ENCODE results near the gene ARHGAP6.
"Not testable (repeated sequence)": the region's sequence is repeated elsewhere in the genome, so short reads cannot be mapped to it uniquely, and the experiment has no call there.

Gene ARHGAP6

DNA sequence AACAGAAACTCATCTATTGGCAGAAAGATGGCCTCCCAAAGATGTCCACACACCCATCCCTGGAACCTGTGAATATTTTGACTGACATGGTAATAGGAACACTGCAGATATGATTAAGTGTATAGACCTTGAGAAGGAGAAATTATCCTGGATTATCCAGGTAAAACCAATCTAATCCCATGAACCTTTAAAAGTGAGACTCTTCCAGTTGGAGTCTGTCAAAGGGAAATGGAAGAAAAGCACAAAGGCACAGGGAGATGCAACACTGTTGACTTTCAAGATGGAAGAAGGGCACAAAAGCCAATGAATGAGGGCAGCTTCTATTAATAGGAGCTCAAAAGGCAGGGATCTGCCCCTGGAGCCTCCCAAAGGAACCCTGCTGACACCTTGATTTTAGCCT is 289.6 kb downstream of the ARHGAP6 start:
- Histone ChIP-seq H3K4me1 (ENCODE audit: insufficient read depth, low read length) (peaks cover 10% of the 10 kb centered on the region), H3K27me3 (ENCODE audit: control insufficient read depth in 1 of 2, insufficient read depth in 2 of 2, low read length in 2 of 2) (no peaks in the 10 kb centered on the region), H3K4me3 (ENCODE audit: low read depth in 1 of 2, low read length in 2 of 2) (no peak overlapping the region), H3K36me3 (ENCODE audit: insufficient read depth, low read length) (no peaks in the 10 kb centered on the region), H3K9ac (ENCODE audit: low read length) (no peak overlapping the region), H3K27ac (ENCODE audit: low read depth, low read length) (no peak overlapping the region), H3K9me3 (ENCODE audit: low read length) (no peaks in the 10 kb centered on the region)

DNA sequence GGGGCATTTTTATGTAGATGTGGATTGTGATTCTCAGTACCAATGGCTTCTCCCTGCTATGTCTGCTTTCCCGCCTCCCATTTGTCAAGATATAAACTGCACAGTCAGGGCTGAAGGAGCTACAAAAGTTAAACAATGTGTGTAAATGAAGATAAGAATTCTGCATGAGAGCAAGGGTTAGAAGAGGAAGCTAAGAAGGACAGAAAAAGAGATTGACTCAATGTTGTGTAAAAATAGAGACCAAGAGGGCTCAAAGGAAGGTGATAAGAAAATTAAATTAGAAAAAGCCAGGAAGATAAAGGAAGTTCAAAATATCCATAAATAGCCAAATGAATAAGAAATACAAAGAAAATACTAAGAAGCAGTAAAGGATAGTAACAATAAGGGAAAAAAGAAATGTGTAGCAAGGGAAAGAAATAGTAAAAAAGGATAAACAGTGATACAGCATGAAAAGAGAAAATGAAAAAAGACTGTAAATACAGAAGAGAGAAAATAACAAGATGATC is 290.1 kb downstream of the ARHGAP6 start:
- Histone ChIP-seq H3K27ac (ENCODE audit: low read depth, low read length) (no peak overlapping the region), H3K9ac (ENCODE audit: low read length) (no peak overlapping the region), H3K4me1 (ENCODE audit: insufficient read depth, low read length) (peaks cover 6% of the 10 kb centered on the region), H3K9me3 (ENCODE audit: low read length) (no peaks in the 10 kb centered on the region), H3K4me3 (ENCODE audit: low read depth in 1 of 2, low read length in 2 of 2) (no peak overlapping the region), H3K36me3 (ENCODE audit: insufficient read depth, low read length) (no peaks in the 10 kb centered on the region), H3K27me3 (ENCODE audit: control insufficient read depth in 1 of 2, insufficient read depth in 2 of 2, low read length in 2 of 2) (no peaks in the 10 kb centered on the region)

DNA sequence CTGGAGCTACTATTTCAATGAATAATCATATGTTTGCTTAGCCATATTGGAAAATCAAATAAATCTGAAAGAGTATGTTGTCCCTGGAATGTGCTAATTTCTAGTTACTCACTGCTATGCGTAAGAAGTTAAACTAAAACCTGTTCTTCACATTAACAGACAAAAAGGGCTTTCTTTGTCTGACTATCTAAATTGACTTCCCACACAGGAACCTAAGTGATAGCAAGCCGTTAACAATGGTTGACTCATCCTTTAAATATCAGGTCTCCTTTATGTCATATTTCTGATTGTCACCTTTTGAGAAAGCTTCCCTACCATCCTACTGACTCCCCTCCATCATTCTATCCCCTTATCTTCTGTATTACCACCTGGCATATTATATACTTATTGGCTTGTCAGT is 291.1 kb downstream of the ARHGAP6 start:
- Histone ChIP-seq H3K9ac (ENCODE audit: low read length) (no peak overlapping the region), H3K36me3 (ENCODE audit: insufficient read depth, low read length) (no peaks in the 10 kb centered on the region), H3K27me3 (ENCODE audit: control insufficient read depth in 1 of 2, insufficient read depth in 2 of 2, low read length in 2 of 2) (no peaks in the 10 kb centered on the region), H3K27ac (ENCODE audit: low read depth, low read length) (no peak overlapping the region), H3K9me3 (ENCODE audit: low read length) (peaks cover 5% of the 10 kb centered on the region), H3K4me1 (ENCODE audit: insufficient read depth, low read length) (no peaks in the 10 kb centered on the region), H3K4me3 (ENCODE audit: low read depth in 1 of 2, low read length in 2 of 2) (no peak overlapping the region)

DNA sequence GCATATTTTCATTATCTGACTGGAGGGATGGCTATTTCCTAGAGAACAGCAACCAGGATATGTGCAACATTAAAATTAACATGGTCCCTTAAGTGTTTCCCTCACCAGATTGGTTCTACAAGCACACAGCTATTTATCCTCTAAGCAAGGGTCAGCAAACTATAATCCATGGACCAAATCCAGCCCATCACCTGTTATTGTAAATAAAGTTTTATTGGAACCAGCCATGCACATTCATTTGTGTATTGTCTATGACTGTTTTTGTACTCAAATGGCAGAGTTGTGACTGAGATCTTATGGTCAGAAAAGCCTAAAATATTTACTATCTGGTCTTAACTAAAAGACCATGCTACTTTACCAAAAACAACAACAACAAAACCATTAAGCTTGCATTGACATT is 294.6 kb downstream of the ARHGAP6 start:
- Histone ChIP-seq H3K27me3 (ENCODE audit: control insufficient read depth in 1 of 2, insufficient read depth in 2 of 2, low read length in 2 of 2) (no peaks in the 10 kb centered on the region), H3K9me3 (ENCODE audit: low read length) (peaks cover 5% of the 10 kb centered on the region), H3K9ac (ENCODE audit: low read length) (no peak overlapping the region), H3K4me3 (ENCODE audit: low read depth in 1 of 2, low read length in 2 of 2) (no peak overlapping the region), H3K27ac (ENCODE audit: low read depth, low read length) (no peak overlapping the region), H3K4me1 (ENCODE audit: insufficient read depth, low read length) (no peaks in the 10 kb centered on the region), H3K36me3 (ENCODE audit: insufficient read depth, low read length) (no peaks in the 10 kb centered on the region)

DNA sequence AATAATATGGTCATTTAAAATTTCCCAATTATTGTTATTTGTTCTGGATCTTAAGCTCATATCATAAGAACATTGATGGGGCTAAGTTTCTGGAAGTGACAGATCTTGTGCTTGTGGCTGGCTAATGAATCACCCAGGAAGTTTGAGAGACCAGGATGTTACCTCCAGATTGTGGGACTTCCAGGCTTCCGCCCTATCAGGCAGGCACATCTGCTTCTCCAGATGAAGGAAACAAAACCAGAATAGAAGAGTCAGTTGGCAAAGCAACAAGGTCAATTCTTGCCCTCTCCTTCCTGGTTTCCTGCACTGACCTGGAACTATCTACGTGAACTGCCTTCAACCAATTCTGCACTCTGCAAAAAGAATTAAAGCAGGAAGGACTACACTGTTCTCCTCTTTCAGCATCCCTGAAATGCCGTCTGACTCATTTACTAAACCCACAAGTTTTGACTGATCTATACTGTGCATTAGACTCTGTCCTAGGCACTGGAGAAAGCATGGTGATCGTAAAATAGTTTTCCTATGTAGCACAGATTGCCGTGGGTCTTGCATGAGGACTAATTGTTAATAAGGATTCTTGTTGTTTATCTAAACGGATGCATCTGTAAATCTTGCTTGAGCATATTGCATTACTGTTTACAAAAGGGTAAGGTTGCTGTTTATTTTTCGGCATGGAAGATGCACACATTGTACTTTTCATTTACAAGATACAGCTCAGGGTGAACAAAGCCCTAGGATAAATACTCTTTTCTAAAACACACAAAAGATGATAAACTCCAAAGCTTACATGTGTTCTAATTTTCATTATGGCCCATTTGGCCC is 297.9 kb downstream of the ARHGAP6 start:
- H3K9ac ChIP-seq (ENCODE audit: low read length) = no peak overlapping the region
- peaks cover 5% of the 10 kb centered on the region for H3K9me3 ChIP-seq (ENCODE audit: low read length)
- H3K36me3 ChIP-seq (ENCODE audit: insufficient read depth, low read length) = no peaks in the 10 kb centered on the region
- H3K4me3 ChIP-seq (ENCODE audit: low read depth in 1 of 2, low read length in 2 of 2) = no peak overlapping the region
- H3K27me3 ChIP-seq (ENCODE audit: control insufficient read depth in 1 of 2, insufficient read depth in 2 of 2, low read length in 2 of 2) = no peaks in the 10 kb centered on the region
- H3K27ac ChIP-seq (ENCODE audit: low read depth, low read length) = no peak overlapping the region
- no peaks in the 10 kb centered on the region for H3K4me1 ChIP-seq (ENCODE audit: insufficient read depth, low read length)

DNA sequence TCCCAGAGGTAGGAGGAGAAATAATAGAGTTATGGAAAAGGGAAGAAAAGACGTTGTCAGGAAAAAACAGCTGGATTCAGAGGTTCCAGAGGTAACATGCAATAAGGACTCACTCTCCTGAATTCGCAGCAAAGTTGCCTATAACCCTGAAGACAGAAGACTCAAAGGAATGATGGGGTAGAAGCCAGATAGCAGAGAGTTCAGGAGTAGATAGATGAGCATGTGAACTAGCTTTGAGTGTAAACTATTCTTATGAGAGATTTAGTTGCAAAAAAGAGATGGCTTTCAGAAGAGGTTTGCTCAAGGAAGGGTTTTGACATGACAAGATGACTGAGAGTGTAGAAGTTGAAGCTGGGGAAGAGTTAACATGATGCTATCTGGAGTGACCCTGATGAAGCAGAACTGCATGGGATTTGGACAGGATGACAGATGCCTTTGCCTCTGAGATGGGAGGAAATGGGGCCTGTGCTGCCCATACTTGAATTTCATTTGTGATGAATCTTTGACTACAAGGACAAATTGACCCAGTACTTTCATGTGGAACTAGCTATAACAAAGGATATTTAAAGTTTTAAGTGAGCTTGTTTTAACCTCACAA is 298.6 kb downstream of the ARHGAP6 start:
- H3K27ac ChIP-seq (ENCODE audit: low read depth, low read length) = no peak overlapping the region
- H3K36me3 ChIP-seq (ENCODE audit: insufficient read depth, low read length) = no peaks in the 10 kb centered on the region

DNA sequence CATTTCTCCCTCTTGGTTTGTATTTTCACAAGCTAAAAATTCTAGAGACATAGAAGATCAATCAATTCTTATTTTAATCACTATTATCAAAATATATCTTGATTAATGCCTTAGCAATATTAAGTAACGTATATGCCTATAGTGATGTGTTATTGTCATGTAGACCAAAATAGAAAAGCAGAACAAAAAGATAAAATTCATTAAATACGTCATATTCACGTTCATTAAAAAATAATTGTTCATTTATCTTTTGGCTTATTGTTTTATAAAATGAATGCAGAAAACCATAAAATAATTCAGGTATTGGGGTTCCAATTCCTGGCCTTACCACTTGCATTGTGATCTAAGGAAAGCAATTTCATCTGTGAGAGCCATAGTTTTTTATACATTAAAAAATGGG is 300.3 kb downstream of the ARHGAP6 start:
- Histone ChIP-seq H3K27ac (ENCODE audit: low read depth, low read length) (no peak overlapping the region), H3K4me1 (ENCODE audit: insufficient read depth, low read length) (no peaks in the 10 kb centered on the region), H3K4me3 (ENCODE audit: low read depth in 1 of 2, low read length in 2 of 2) (no peak overlapping the region), H3K9me3 (ENCODE audit: low read length) (peaks cover 5% of the 10 kb centered on the region), H3K27me3 (ENCODE audit: control insufficient read depth in 1 of 2, insufficient read depth in 2 of 2, low read length in 2 of 2) (no peaks in the 10 kb centered on the region), H3K36me3 (ENCODE audit: insufficient read depth, low read length) (no peaks in the 10 kb centered on the region), H3K9ac (ENCODE audit: low read length) (no peak overlapping the region)

More for the DNA sequence above, 298.6 kb downstream of the ARHGAP6 start:
- Histone ChIP-seq H3K4me3 (ENCODE audit: low read depth in 1 of 2, low read length in 2 of 2) (no peak overlapping the region), H3K4me1 (ENCODE audit: insufficient read depth, low read length) (no peaks in the 10 kb centered on the region), H3K27me3 (ENCODE audit: control insufficient read depth in 1 of 2, insufficient read depth in 2 of 2, low read length in 2 of 2) (no peaks in the 10 kb centered on the region), H3K9ac (ENCODE audit: low read length) (no peak overlapping the region), H3K9me3 (ENCODE audit: low read length) (peaks cover 5% of the 10 kb centered on the region)

DNA sequence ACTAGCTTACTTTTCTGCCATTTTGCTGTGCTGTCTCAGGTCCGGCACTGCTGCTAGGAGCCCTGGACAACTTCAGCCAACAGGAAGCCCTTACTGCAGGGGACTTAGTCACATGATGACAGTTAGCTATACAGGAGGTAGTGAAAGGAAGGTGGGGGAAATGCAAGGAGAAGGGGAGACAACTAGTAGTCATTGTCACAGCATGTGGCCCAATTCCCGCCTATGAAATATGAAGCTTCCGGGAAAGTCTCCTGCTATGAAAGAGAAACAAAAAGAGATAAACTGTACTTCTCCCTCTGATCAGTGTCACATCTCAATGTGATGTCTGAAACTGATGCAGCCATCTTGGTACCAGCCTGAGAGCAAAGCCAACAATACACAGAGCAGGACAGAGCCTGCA is 300.9 kb downstream of the ARHGAP6 start:
- Histone ChIP-seq H3K4me1 (ENCODE audit: insufficient read depth, low read length) (no peaks in the 10 kb centered on the region), H3K9me3 (ENCODE audit: low read length) (no peaks in the 10 kb centered on the region), H3K9ac (ENCODE audit: low read length) (no peak overlapping the region), H3K36me3 (ENCODE audit: insufficient read depth, low read length) (no peaks in the 10 kb centered on the region), H3K27me3 (ENCODE audit: control insufficient read depth in 1 of 2, insufficient read depth in 2 of 2, low read length in 2 of 2) (no peaks in the 10 kb centered on the region), H3K27ac (ENCODE audit: low read depth, low read length) (no peak overlapping the region), H3K4me3 (ENCODE audit: low read depth in 1 of 2, low read length in 2 of 2) (no peak overlapping the region)

DNA sequence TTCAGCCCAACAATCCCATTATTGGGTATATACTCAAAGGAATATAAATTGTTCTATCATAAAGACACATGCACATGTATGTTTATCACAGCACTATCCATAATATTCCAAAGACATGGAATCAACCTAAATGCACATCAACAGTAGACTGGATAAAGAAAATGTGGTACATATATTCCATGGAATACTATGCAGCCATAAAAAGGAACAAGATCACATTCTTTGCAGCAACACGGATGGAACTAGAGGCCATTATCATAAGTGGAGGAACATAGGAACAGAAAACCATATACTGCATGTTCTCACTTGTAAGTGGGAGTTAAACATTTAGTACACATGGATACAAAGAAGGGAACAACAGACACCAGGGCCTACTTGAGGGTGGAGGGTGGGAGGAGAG is 301.9 kb downstream of the ARHGAP6 start:
- H3K4me3 ChIP-seq (ENCODE audit: low read depth in 1 of 2, low read length in 2 of 2); H3K9ac ChIP-seq (ENCODE audit: low read length); H3K27me3 ChIP-seq (ENCODE audit: control insufficient read depth in 1 of 2, insufficient read depth in 2 of 2, low read length in 2 of 2); H3K27ac ChIP-seq (ENCODE audit: low read depth, low read length); H3K4me1 ChIP-seq (ENCODE audit: insufficient read depth, low read length); H3K36me3 ChIP-seq (ENCODE audit: insufficient read depth, low read length); H3K9me3 ChIP-seq (ENCODE audit: low read length): not testable (repeated sequence)

DNA sequence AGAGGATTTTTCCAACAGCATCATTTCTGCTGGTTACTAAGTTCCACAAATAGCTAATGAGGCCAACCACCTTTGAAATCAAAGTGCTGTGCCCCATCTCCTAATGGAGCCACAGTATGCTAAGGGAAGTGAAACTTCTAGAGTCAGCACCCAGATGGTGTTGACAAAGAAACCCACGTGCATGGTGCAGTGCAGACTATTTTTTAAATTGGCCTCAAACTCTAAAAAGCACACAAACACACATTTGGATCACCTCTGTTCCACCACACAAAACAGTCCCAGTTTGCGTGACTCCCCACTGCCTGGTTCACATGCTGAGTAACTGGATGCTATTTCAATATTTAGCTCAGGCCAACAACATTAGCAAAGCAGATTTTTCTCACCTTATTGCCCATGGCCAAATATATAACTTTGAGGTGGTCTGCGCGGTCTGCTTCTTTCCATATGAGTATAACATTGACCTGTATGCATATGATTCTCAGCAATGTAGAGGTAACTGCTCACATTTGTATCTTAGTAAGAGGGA is 302.6 kb downstream of the ARHGAP6 start:
- H3K27ac ChIP-seq (ENCODE audit: low read depth, low read length) = no peak overlapping the region
- no peaks in the 10 kb centered on the region for H3K4me1 ChIP-seq (ENCODE audit: insufficient read depth, low read length)
- H3K36me3 ChIP-seq (ENCODE audit: insufficient read depth, low read length) = no peaks in the 10 kb centered on the region
- no peak overlapping the region for H3K9ac ChIP-seq (ENCODE audit: low read length)
- no peaks in the 10 kb centered on the region for H3K9me3 ChIP-seq (ENCODE audit: low read length)
- no peaks in the 10 kb centered on the region for H3K27me3 ChIP-seq (ENCODE audit: control insufficient read depth in 1 of 2, insufficient read depth in 2 of 2, low read length in 2 of 2)
- no peak overlapping the region for H3K4me3 ChIP-seq (ENCODE audit: low read depth in 1 of 2, low read length in 2 of 2)

DNA sequence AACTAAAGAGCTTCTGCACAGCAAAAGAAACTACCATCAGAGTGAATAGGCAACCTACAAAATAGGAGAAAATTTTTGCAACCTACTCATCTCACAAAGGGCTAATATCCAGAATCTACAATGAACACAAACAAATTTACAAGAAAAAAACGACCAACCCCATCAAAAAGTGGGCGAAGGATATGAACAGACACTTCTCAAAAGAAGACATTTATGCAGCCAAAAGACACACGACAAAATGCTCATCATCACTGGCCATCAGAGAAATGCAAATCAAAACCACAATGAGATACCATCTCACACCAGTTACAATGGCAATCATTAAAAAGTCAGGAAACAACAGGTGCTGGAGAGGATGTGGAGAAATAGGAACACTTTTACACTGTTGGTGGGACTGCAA is 304.1 kb downstream of the ARHGAP6 start:
- H3K9me3 ChIP-seq (ENCODE audit: low read length); H3K27ac ChIP-seq (ENCODE audit: low read depth, low read length); H3K9ac ChIP-seq (ENCODE audit: low read length): not testable (repeated sequence)

More for the DNA sequence above, 304.1 kb downstream of the ARHGAP6 start:
- not testable (repeated sequence) for H3K27me3 ChIP-seq (ENCODE audit: control insufficient read depth in 1 of 2, insufficient read depth in 2 of 2, low read length in 2 of 2); H3K4me1 ChIP-seq (ENCODE audit: insufficient read depth, low read length); H3K4me3 ChIP-seq (ENCODE audit: low read depth in 1 of 2, low read length in 2 of 2); H3K36me3 ChIP-seq (ENCODE audit: insufficient read depth, low read length)
